HEK293T (cell line): ENCODE results near the gene LRRC7.

ENCODE experiments used
- CTCF ChIA-PET: fragments of 350-600 bp; formaldehyde crosslinking; extraction: SDS; loops from one replicate; lab custom pipeline; 2021; ENCODE audit warnings: antibody characterized with exemption, inconsistent platforms; lab: Yijun Ruan, JAX
- POLR2A ChIA-PET: fragments of 350-600 bp; formaldehyde crosslinking; extraction: SDS; loops from one replicate; lab custom pipeline; 2020; ENCODE audit warnings: antibody characterized with exemption, inconsistent platforms; lab: Yijun Ruan, JAX
- DNase-seq: peaks from one replicate; pipeline ENCODE4 v3.0.0; 2012; ENCODE audit warnings: mixed read lengths; ENCODE audit errors: extremely low spot score
- ARNT ChIP-seq: fragments of 450-650 bp; IDR thresholded peaks from 2 replicates; pipeline ENCODE4 v1.6.1; 2017; ENCODE audit warnings: mild to moderate bottlenecking
- BHLHE40 ChIP-seq: fragments of 450-650 bp; IDR thresholded peaks from 2 replicates; pipeline ENCODE4 v1.6.1; 2016; ENCODE audit warnings: mild to moderate bottlenecking, moderate library complexity, borderline replicate concordance
- CTBP1 ChIP-seq: fragments of 450-650 bp; IDR thresholded peaks from 2 replicates; pipeline ENCODE4 v1.6.1; 2016; ENCODE audit warnings: borderline replicate concordance
- ELF4 ChIP-seq: fragments of 450-650 bp; IDR thresholded peaks from 2 replicates; pipeline ENCODE4 v1.6.1; 2017; ENCODE audit warnings: antibody characterized with exemption
- FOXA1 ChIP-seq: fragments of 450-650 bp; IDR thresholded peaks from 2 replicates; pipeline ENCODE4 v1.6.1; 2016; ENCODE audit warnings: mild to moderate bottlenecking
- FOXK2 ChIP-seq: fragments of 450-650 bp; IDR thresholded peaks from 2 replicates; pipeline ENCODE4 v1.6.1; 2016; ENCODE audit warnings: mild to moderate bottlenecking
- FOXM1 ChIP-seq: fragments of 450-650 bp; IDR thresholded peaks from 2 replicates; pipeline ENCODE4 v1.6.1; 2017; ENCODE audit warnings: mild to moderate bottlenecking, borderline replicate concordance
- HDGF ChIP-seq: fragments of 450-650 bp; IDR thresholded peaks from 2 replicates; pipeline ENCODE4 v1.6.1; 2017; ENCODE audit warnings: antibody characterized with exemption, borderline replicate concordance
- L3MBTL2 ChIP-seq: fragments of 450-650 bp; conservative IDR thresholded peaks from 2 replicates; pipeline ENCODE4 v1.6.1; 2016; ENCODE audit warnings: mild to moderate bottlenecking
- LEF1 ChIP-seq: fragments of 450-650 bp; IDR thresholded peaks from 2 replicates; pipeline ENCODE4 v1.6.1; 2017; ENCODE audit warnings: mild to moderate bottlenecking, borderline replicate concordance
- NFRKB ChIP-seq: fragments of 450-650 bp; IDR thresholded peaks from 2 replicates; pipeline ENCODE4 v1.6.1; 2016; ENCODE audit warnings: mild to moderate bottlenecking, moderate library complexity
- SP1 ChIP-seq: fragments of 450-650 bp; IDR thresholded peaks from 2 replicates; pipeline ENCODE4 v1.6.1; 2017
- SUZ12 ChIP-seq: fragments of 450-650 bp; IDR thresholded peaks from 2 replicates; pipeline ENCODE4 v1.6.1; 2016; ENCODE audit warnings: mild to moderate bottlenecking
- TARDBP ChIP-seq: fragments of 450-650 bp; IDR thresholded peaks from 2 replicates; pipeline ENCODE4 v1.6.1; 2016
- ZNF384 ChIP-seq: fragments of 450-650 bp; IDR thresholded peaks from 2 replicates; pipeline ENCODE4 v1.6.1; 2016
- TF ChIP-seq, protein P1 (sequence below): fragments of 450-650 bp; IDR thresholded peaks from 2 replicates; pipeline ENCODE4 v1.6.1; 2016

LRRC7 gene

GRCh38 chr1:69671363-69672010, 103.8 kb downstream of the LRRC7 start:
- no peak for TF ChIP-seq BHLHE40
- ChIA-PET POLR2A (no interaction called here), CTCF (no interaction called here)
- DNase-seq, result no peak

- TF ChIP-seq SUZ12, result no peak
- no peak for TF ChIP-seq BHLHE40
- TF ChIP-seq, protein P1, sequence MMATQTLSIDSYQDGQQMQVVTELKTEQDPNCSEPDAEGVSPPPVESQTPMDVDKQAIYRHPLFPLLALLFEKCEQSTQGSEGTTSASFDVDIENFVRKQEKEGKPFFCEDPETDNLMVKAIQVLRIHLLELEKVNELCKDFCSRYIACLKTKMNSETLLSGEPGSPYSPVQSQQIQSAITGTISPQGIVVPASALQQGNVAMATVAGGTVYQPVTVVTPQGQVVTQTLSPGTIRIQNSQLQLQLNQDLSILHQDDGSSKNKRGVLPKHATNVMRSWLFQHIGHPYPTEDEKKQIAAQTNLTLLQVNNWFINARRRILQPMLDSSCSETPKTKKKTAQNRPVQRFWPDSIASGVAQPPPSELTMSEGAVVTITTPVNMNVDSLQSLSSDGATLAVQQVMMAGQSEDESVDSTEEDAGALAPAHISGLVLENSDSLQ, result no peak
- no peak for TF ChIP-seq FOXK2
- no peak for TF ChIP-seq FOXM1
- no peak for TF ChIP-seq L3MBTL2
- ChIA-PET POLR2A (no interaction called here), CTCF (no interaction called here)
- DNase-seq, result no peak
These were observed 105.6 kb downstream of the LRRC7 start for GRCh38 chr1:69673321-69673720.

- ChIA-PET CTCF (no interaction called here), POLR2A (no interaction called here)
- no peak for DNase-seq
- TF ChIP-seq LEF1 (no peak), BHLHE40 (no peak), SP1 (no peak), FOXA1 (no peak), FOXM1 (no peak), L3MBTL2 (no peak), ARNT (no peak), ELF4 (no peak), SUZ12 (no peak), TARDBP (no peak), FOXK2 (no peak), NFRKB (no peak), HDGF (no peak), ZNF384 (no peak), CTBP1 (no peak)
- TF ChIP-seq, protein P1, result no peak
These were observed 112.2 kb downstream of the LRRC7 start for GRCh38 chr1:69679965-69680364.

DNA sequence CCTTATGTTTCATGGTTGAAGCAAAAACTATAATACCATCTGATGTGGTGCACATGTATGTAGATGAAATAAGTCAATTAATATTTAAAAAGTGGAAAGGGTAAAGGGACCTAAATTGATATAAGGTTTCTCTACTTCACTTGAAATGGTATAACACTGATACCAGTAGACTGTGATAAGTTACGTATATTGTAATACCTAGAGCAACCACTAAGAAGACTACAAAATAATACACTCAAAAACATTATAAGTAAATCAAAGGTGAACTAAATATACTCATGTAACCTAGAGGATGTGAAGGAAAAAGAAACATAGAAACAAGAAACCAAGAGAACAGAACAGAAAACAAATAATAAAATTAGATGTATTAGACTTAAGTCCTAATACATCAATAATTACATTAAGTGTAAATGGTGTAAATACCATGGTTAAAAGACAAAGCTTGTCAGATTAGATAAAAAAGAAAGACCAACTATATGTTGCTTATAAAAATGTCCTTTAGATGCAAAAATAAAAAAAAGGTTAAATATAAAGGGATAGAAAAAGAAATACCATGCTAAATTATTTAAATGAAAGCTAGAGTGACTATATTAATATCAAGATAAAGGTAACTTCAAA, 118.8 kb downstream of the LRRC7 start:
- CTCF ChIA-PET, result no interaction called here
- TF ChIP-seq SP1 (no peak), SUZ12 (no peak), FOXK2 (no peak), HDGF (no peak), CTBP1 (no peak), BHLHE40 (no peak), ZNF384 (no peak)
- POLR2A ChIA-PET, result no interaction called here
- no peak for DNase-seq

DNA sequence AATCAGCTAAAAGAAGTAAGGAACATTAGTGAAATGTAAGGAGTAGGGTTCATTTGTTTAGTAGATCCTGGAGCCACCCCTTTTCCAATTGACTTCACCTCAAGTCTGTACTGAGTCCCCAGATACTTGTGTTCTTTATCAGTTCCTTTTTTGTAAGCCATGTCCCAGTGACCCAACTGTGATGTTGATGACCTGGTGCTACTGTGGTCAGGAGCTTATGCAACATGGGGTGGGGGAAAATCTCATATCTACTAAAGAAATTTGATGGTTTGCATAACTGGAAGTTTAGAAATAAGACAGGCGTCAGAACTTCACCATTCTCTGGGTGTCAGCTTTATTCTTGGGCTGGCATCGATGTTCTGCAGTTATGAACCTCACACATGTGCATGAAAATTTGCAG, 120.5 kb downstream of the LRRC7 start:
- POLR2A ChIA-PET, result no interaction called here

GRCh38 chr1:69691179-69691578, 123.5 kb downstream of the LRRC7 start:
- DNase-seq, result no peak
- CTCF ChIA-PET, result no interaction called here
- POLR2A ChIA-PET, result no interaction called here
- TF ChIP-seq, protein P1, result no peak
- TF ChIP-seq CTBP1, result no peak
- TF ChIP-seq LEF1, result no peak
- TF ChIP-seq ZNF384, result no peak
- TF ChIP-seq SP1, result no peak
- TF ChIP-seq SUZ12, result no peak
- no peak for TF ChIP-seq HDGF
- TF ChIP-seq ELF4, result no peak
- TF ChIP-seq BHLHE40, result no peak
- TF ChIP-seq ARNT, result no peak
- no peak for TF ChIP-seq FOXA1
- no peak for TF ChIP-seq NFRKB
- TF ChIP-seq FOXK2, result no peak
- no peak for TF ChIP-seq TARDBP
- TF ChIP-seq L3MBTL2, result no peak
- no peak for TF ChIP-seq FOXM1

More for the DNA sequence above, 120.5 kb downstream of the LRRC7 start:
- DNase-seq, result no peak
- CTCF ChIA-PET, result no interaction called here
- TF ChIP-seq, protein P1, result no peak
- TF ChIP-seq TARDBP (no peak), BHLHE40 (no peak), CTBP1 (no peak), SUZ12 (no peak), ZNF384 (no peak), ELF4 (no peak), L3MBTL2 (no peak), ARNT (no peak), LEF1 (no peak), FOXA1 (no peak), SP1 (no peak), NFRKB (no peak)
